A673 (cell line): ENCODE measurements around the gene BRSK1. TPM values are rescaled to one million over a fixed set of nuclear protein-coding genes. Genes with fewer than 3 reads are reported as not detected.

Source experiments
- BruUV-seq: library from RNA; stranded (reverse); fragments of 400-500 nt; replicated peaks from 2 replicates; lab custom pipeline; 2021; lab: Mats Ljungman, UMichigan
- CTCF ChIA-PET: fragments of 300-600 bp; sonication (Branson Sonifier 250); formaldehyde crosslinking; loops from one replicate; lab custom pipeline; 2022; ENCODE audit warnings: antibody characterized with exemption; lab: Charles Lee
- POLR2A ChIA-PET: fragments of 300-600 bp; sonication (Branson Sonifier 250); formaldehyde crosslinking; loops from one replicate; lab custom pipeline; 2022; ENCODE audit warnings: antibody characterized with exemption; ENCODE audit not compliant: low non-redundant PET; lab: Charles Lee
- DNase-seq: peaks from one replicate; pipeline ENCODE4 v3.0.0-alpha.2; 2015; ENCODE audit warnings: low spot score
- H3K27ac ChIP-seq: fragments of 200-600 bp; sonication (generic); 2 replicates; pipeline ENCODE4 v1.5.1; 2016; ENCODE audit warnings: mixed run types, low read depth, mild to moderate bottlenecking, mixed read lengths, antibody characterized with exemption, low read length; ENCODE audit not compliant: poor library complexity, severe bottlenecking
- H3K27me3 ChIP-seq: fragments of 200-600 bp; sonication (generic); replicated peaks from 2 replicates; pipeline ENCODE4 v1.6.1; 2017; ENCODE audit warnings: mixed run types, low read depth, mild to moderate bottlenecking, mixed read lengths, antibody characterized with exemption, low read length; ENCODE audit not compliant: insufficient read depth, poor library complexity
- H3K36me3 ChIP-seq: fragments of 200-600 bp; sonication (generic); 2 replicates; pipeline ENCODE4 v1.6.1; 2016; ENCODE audit warnings: mixed run types, mild to moderate bottlenecking, mixed read lengths, antibody characterized with exemption, low read length; ENCODE audit not compliant: insufficient read depth, poor library complexity, severe bottlenecking
- H3K4me1 ChIP-seq: fragments of 200-600 bp; sonication (generic); 2 replicates; pipeline ENCODE4 v1.6.1; 2017; ENCODE audit warnings: mixed run types, mild to moderate bottlenecking, mixed read lengths, antibody characterized with exemption, low read length; ENCODE audit not compliant: insufficient read depth, poor library complexity, severe bottlenecking
- H3K4me3 ChIP-seq: fragments of 200-600 bp; sonication (generic); 2 replicates; pipeline ENCODE4 v1.5.1; 2016; ENCODE audit warnings: low read depth, mixed run types, mild to moderate bottlenecking, mixed read lengths, low read length; ENCODE audit not compliant: poor library complexity, severe bottlenecking
- H3K9me3 ChIP-seq: fragments of 200-600 bp; sonication (generic); 2 replicates; pipeline ENCODE4 v1.6.1; 2016; ENCODE audit warnings: mixed run types, low read depth, mild to moderate bottlenecking, mixed read lengths, antibody characterized with exemption, low read length; ENCODE audit not compliant: poor library complexity, severe bottlenecking
- CTCF ChIP-seq: fragments of 300-800, 200-600 bp; sonication (generic); conservative IDR thresholded peaks from 2 replicates; pipeline ENCODE4 v1.5.1; 2017; ENCODE audit warnings: low read depth, mild to moderate bottlenecking, antibody characterized with exemption, low read length, moderate library complexity, mixed read lengths
- EZH2 ChIP-seq: fragments of 200-600 bp; sonication (generic); IDR thresholded peaks from 2 replicates; pipeline ENCODE4 v1.6.1; 2017; ENCODE audit warnings: borderline replicate concordance, low read depth, mild to moderate bottlenecking, mixed read lengths, antibody characterized with exemption, low read length; ENCODE audit not compliant: poor library complexity, severe bottlenecking
- intact Hi-C: fragments of 100-400 bp; cut with micrococcal nuclease; formaldehyde crosslinking; loops from one replicate; pipeline ENCODE4 v1.10.0; 2022; ENCODE audit not compliant: unreplicated experiment
- total RNA-seq: library from RNA; stranded (reverse); gene quantifications from 2 replicates; pipeline ENCODE4 v1.2.3, GENCODE V29; 2021

The BRSK1 gene
- total RNA-seq, 1 experiment from 2014 or later: 30.5 TPM

- ChIA-PET CTCF (no interaction called here), POLR2A (no interaction called here)
- DNase-seq: no peak
- no peak overlapping the region for H3K27ac ChIP-seq
- H3K4me3 ChIP-seq: no peak overlapping the region
- no peaks in the 10 kb centered on the region for H3K9me3 ChIP-seq
- no TSS peak for BruUV-seq
- no peaks in the 10 kb centered on the region for H3K27me3 ChIP-seq
- no peak for TF ChIP-seq EZH2
- H3K4me1 ChIP-seq: peaks cover 7% of the 10 kb centered on the region
- intact Hi-C loops: no loop called here
- H3K36me3 ChIP-seq: peaks cover 12% of the 10 kb centered on the region
Measured at GRCh38 chr19:55346725-55347441, 63.1 kb downstream of the BRSK1 start.

- Histone ChIP-seq H3K36me3 (peaks cover 8% of the 10 kb centered on the region), H3K27ac (no peak overlapping the region), H3K4me1 (peaks cover 7% of the 10 kb centered on the region), H3K27me3 (peaks cover 6% of the 10 kb centered on the region), H3K9me3 (no peaks in the 10 kb centered on the region), H3K4me3 (no peak overlapping the region)
- TF ChIP-seq EZH2: no peak
- no peak for TF ChIP-seq CTCF
- ChIA-PET POLR2A (interaction anchor here (0.5 kb wide), 1 partner anchor 252 kb away, joined by 3 read pairs; the partner anchor contains the start of gene FIZ1), CTCF (no interaction called here)
- intact Hi-C loops: no loop called here
- DNase-seq: no peak
- BruUV-seq: no TSS peak
Measured at GRCh38 chr19:55347442-55348009, 63.7 kb downstream of the BRSK1 start.

GRCh38 chr19:55348317-55349034 is 64.7 kb downstream of the BRSK1 start:
- H3K4me3 ChIP-seq: no peak overlapping the region
- H3K27ac ChIP-seq: no peak overlapping the region
- BruUV-seq: no TSS peak
- TF ChIP-seq CTCF (no peak), EZH2 (no peak)
- no peaks in the 10 kb centered on the region for H3K9me3 ChIP-seq
- DNase-seq: no peak
- H3K36me3 ChIP-seq: peaks cover 2% of the 10 kb centered on the region
- ChIA-PET POLR2A (interaction anchor here (0.5 kb wide), 1 partner anchor 251 kb away, joined by 3 read pairs; the partner anchor contains the start of gene FIZ1), CTCF (interaction anchor here (0.6 kb wide), 1 partner anchor 17 kb away, joined by 3 read pairs; no protein-coding TSS in a partner anchor)
- intact Hi-C loops: no loop called here
- peaks cover 7% of the 10 kb centered on the region for H3K4me1 ChIP-seq
- peaks cover 16% of the 10 kb centered on the region for H3K27me3 ChIP-seq
